ENCODE data around the gene SRGAP3. TPM values are rescaled to one million over a fixed set of nuclear protein-coding genes. Genes with fewer than 3 reads are reported as not detected.

Gene SRGAP3
- total RNA-seq, 4 donors from 2014 or later = 2.4 to 35.5 (median 8.2) TPM

- TF ChIP-seq POLR2A (IDR thresholded peaks at IDR 0.05) (no peak), CTCF (IDR thresholded peaks at IDR 0.05) (no peak)
- intact Hi-C loops (cut with DNase I; ENCODE audit: low total_unique reads) = no loop called here
- Histone ChIP-seq H3K9me3 (no peaks in the 10 kb centered on the region), H3K36me3 (no peaks in the 10 kb centered on the region), H3K27ac (no peak overlapping the region), H3K4me1 (no peaks in the 10 kb centered on the region), H3K4me3 (no peak overlapping the region), H3K27me3 (no peaks in the 10 kb centered on the region)
- DNase-seq = no peak
Measured at GRCh38 chr3:9194509-9195184, 54.8 kb downstream of the SRGAP3 start.

DNA sequence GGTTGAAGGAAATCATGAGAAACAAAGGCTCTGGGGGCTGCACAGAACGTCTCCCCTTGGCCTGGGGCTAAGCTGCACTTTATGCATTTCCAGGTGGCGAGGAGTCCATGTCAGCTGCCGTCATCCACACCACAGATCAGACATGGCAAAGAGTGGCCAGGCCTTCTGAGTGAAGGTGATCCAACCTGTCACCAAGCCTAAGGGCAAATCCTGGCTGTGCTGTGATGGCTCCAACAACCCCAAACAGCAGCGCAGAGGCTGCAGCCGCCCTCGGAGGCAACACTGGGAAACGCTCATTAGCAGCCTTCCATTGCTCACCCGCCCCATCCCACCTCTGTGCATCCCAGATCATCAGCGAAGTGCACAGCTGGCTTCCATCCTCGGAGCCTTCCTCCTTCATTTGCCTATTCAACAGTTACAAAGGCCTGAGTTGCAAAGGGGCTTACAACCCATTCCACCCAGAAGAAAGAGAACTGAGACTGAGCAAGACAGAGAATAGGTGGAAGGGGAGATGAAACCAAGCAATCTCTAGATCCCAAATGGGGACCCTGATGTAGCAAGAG is 55.7 kb downstream of the SRGAP3 start:
- TF ChIP-seq CTCF (IDR thresholded peaks at IDR 0.05) (no peak), POLR2A (IDR thresholded peaks at IDR 0.05) (no peak)
- Histone ChIP-seq H3K4me1 (no peaks in the 10 kb centered on the region), H3K27me3 (no peaks in the 10 kb centered on the region), H3K36me3 (no peaks in the 10 kb centered on the region), H3K27ac (no peak overlapping the region), H3K9me3 (no peaks in the 10 kb centered on the region), H3K4me3 (no peak overlapping the region)
- no peak for DNase-seq
- intact Hi-C loops (cut with DNase I; ENCODE audit: low total_unique reads) = no loop called here

- Histone ChIP-seq H3K4me1 (no peaks in the 10 kb centered on the region), H3K27me3 (no peaks in the 10 kb centered on the region), H3K36me3 (no peaks in the 10 kb centered on the region), H3K4me3 (no peak overlapping the region), H3K27ac (no peak overlapping the region), H3K9me3 (no peaks in the 10 kb centered on the region)
- TF ChIP-seq CTCF (IDR thresholded peaks at IDR 0.05) = no peak
- no peak for TF ChIP-seq POLR2A (IDR thresholded peaks at IDR 0.05)
- DNase-seq = no peak
- intact Hi-C loops (cut with DNase I; ENCODE audit: low total_unique reads) = no loop called here
Measured at GRCh38 chr3:9193211-9193610, 56.2 kb downstream of the SRGAP3 start.

GRCh38 chr3:9192248-9193025 is 57.0 kb downstream of the SRGAP3 start:
- Histone ChIP-seq H3K4me3 (no peak overlapping the region), H3K27ac (no peak overlapping the region), H3K36me3 (no peaks in the 10 kb centered on the region), H3K27me3 (no peaks in the 10 kb centered on the region), H3K9me3 (no peaks in the 10 kb centered on the region), H3K4me1 (no peaks in the 10 kb centered on the region)
- no peak for TF ChIP-seq CTCF (IDR thresholded peaks at IDR 0.05)
- no peak for TF ChIP-seq POLR2A (IDR thresholded peaks at IDR 0.05)
- intact Hi-C loops (cut with DNase I; ENCODE audit: low total_unique reads) = no loop called here
- DNase-seq = no peak

GRCh38 chr3:9190276-9190675 is 59.2 kb downstream of the SRGAP3 start:
- Histone ChIP-seq H3K27ac (no peak overlapping the region), H3K9me3 (no peaks in the 10 kb centered on the region), H3K4me1 (no peaks in the 10 kb centered on the region), H3K36me3 (no peaks in the 10 kb centered on the region), H3K27me3 (no peaks in the 10 kb centered on the region), H3K4me3 (no peak overlapping the region)
- no peak for TF ChIP-seq CTCF (IDR thresholded peaks at IDR 0.05)
- TF ChIP-seq POLR2A (IDR thresholded peaks at IDR 0.05) = no peak
- DNase-seq = no peak
- intact Hi-C loops (cut with DNase I; ENCODE audit: low total_unique reads) = no loop called here

Data from uterus (tissue), 4 donors.